ENCODE data around the gene DNAH14.

GRCh38 chr1:224933584-224933983 is 4.1 kb downstream of the DNAH14 start:
- no peak for TF ChIP-seq CTCF (IDR thresholded peaks at IDR 0.05)
- TF ChIP-seq POLR2A (IDR thresholded peaks at IDR 0.05), result no peak

Data from body of pancreas (tissue), 4 donors.